GM10248 (cell line): Measurements from ENCODE around the gene CCNYL1.
"Not testable (repeated sequence)": the region's sequence is repeated elsewhere in the genome, so short reads cannot be mapped to it uniquely, and the experiment has no call there.

Experiments
- CTCF ChIA-PET: fragments of 300-600 bp; sonication (Branson Sonifier 250); formaldehyde crosslinking; extraction: SDS; loops from one replicate; lab custom pipeline; 2021; ENCODE audit warnings: antibody characterized with exemption; lab: Yijun Ruan, JAX
- POLR2A ChIA-PET: fragments of 350-650 bp; sonication (Branson Sonifier 250); formaldehyde crosslinking; extraction: SDS; loops from one replicate; lab custom pipeline; 2020; ENCODE audit warnings: antibody characterized with exemption; lab: Yijun Ruan, JAX
- DNase-seq: peaks from one replicate; pipeline ENCODE4 v3.0.0; 2012; ENCODE audit errors: extremely low spot score
- CTCF ChIP-seq: IDR thresholded peaks from 2 replicates; pipeline ENCODE4 v1.5.1; 2012; ENCODE audit warnings: mild to moderate bottlenecking, low read depth; ENCODE audit errors: extremely low read depth, missing control alignments, control extremely low read depth

Gene CCNYL1

GRCh38 chr2:207729465-207729998 lies 18.1 kb downstream of the CCNYL1 start:
- DNase-seq, result no peak
- CTCF ChIA-PET, result interaction anchor here (0.9 to 1.4 kb wide), 3 partner anchors 9 to 103 kb away, joined by 3 to 4 read pairs (median 4); no protein-coding TSS in a partner anchor
- POLR2A ChIA-PET, result no interaction called here
- no peak for TF ChIP-seq CTCF

GRCh38 chr2:207731138-207731537 lies 19.7 kb downstream of the CCNYL1 start:
- no peak for DNase-seq
- ChIA-PET POLR2A (no interaction called here), CTCF (interaction anchor here (1.7 kb wide), 1 partner anchor 13 kb away, joined by 4 read pairs; no protein-coding TSS in a partner anchor)
- TF ChIP-seq CTCF, result no peak

GRCh38 chr2:207733597-207734240 lies 22.3 kb downstream of the CCNYL1 start:
- no peak for DNase-seq
- ChIA-PET CTCF (interaction anchor here (0.8 to 5.3 kb wide), 8 partner anchors 8 to 307 kb away, joined by 3 to 40 read pairs (median 4); partner anchors contain the start of gene METTL21A), POLR2A (interaction anchor here (1.0 kb wide), 1 partner anchor 22 kb away, joined by 3 read pairs; the partner anchor contains the start of gene CCNYL1)

GRCh38 chr2:207734264-207734635 lies 22.8 kb downstream of the CCNYL1 start:
- POLR2A ChIA-PET, result interaction anchor here (1.0 kb wide), 1 partner anchor 23 kb away, joined by 3 read pairs; the partner anchor contains the start of gene CCNYL1
- TF ChIP-seq CTCF, result peak; percentile 17
- DNase-seq, result no peak
- CTCF ChIA-PET, result interaction anchor here (1.0 to 5.3 kb wide), 8 partner anchors 9 to 306 kb away, joined by 3 to 40 read pairs (median 4); partner anchors contain the start of gene METTL21A

More at GRCh38 chr2:207733597-207734240, 22.3 kb downstream of the CCNYL1 start:
- TF ChIP-seq CTCF, result no peak

- CTCF ChIA-PET, result interaction anchor here (1.0 to 5.3 kb wide), 6 partner anchors 8 to 306 kb away, joined by 3 to 40 read pairs (median 4); no protein-coding TSS in a partner anchor
- no peak for DNase-seq
- no peak for TF ChIP-seq CTCF
- POLR2A ChIA-PET, result interaction anchor here (1.3 kb wide), 1 partner anchor 24 kb away, joined by 3 read pairs; the partner anchor contains the start of gene CCNYL1
Measured at GRCh38 chr2:207734636-207735512, 23.4 kb downstream of the CCNYL1 start.

GRCh38 chr2:207735513-207735859 lies 24.0 kb downstream of the CCNYL1 start:
- POLR2A ChIA-PET, result interaction anchor here (1.3 kb wide), 1 partner anchor 24 kb away, joined by 3 read pairs; the partner anchor contains the start of gene CCNYL1
- DNase-seq, result not testable (repeated sequence)
- CTCF ChIA-PET, result interaction anchor here (1.1 to 5.3 kb wide), 3 partner anchors 10 to 108 kb away, joined by 3 to 40 read pairs (median 4); no protein-coding TSS in a partner anchor
